Measurements from ENCODE around the gene PKNOX1. TPM values are rescaled to one million over a fixed set of nuclear protein-coding genes. Genes with fewer than 3 reads are reported as not detected.

PKNOX1 gene
- total RNA-seq: 10.4 and 15.0 TPM in 2 replicates

GRCh38 chr21:42973991-42974831 lies at the start of gene PKNOX1:
PKNOX1 (plus strand) TSS chr21:42974562; CDS start chr21:43004382, 29,820 bp downstream.

GRCh38 chr21:42925114-42925926 lies 49.0 kb upstream of the PKNOX1 start, which contains the start of gene ERVH48-1:
ERVH48-1 (minus strand) TSS chr21:42925630; CDS start chr21:42919006, 6,624 bp downstream.

GRCh38 chr21:43075170-43076022 lies 101.0 kb downstream of the PKNOX1 start, which contains the start of gene CBS:
CBS (minus strand) TSS chr21:43075835; CDS start chr21:43072193, 3,642 bp downstream.

Other genes starting within 250 kb of the PKNOX1 start
- gene WDR4, start 95.0 kb upstream of the PKNOX1 start, total RNA-seq: 6.8 and 8.8 TPM in 2 replicates
- gene NDUFV3, start 81.3 kb upstream of the PKNOX1 start, total RNA-seq: 27.9 and 36.3 TPM in 2 replicates
- not detected in 2 replicates for gene ERVH48-1, start 48.9 kb upstream of the PKNOX1 start, total RNA-seq
- gene CBS, start 101.3 kb downstream of the PKNOX1 start, total RNA-seq: 33.1 and 57.7 TPM in 2 replicates
- gene U2AF1, start 133.0 kb downstream of the PKNOX1 start, total RNA-seq: 9.5 and 15.1 TPM in 2 replicates
- not detected in 2 replicates for gene CRYAA, start 194.4 kb downstream of the PKNOX1 start, total RNA-seq

Measured in bronchial smooth muscle cell (primary cell).